RCC 7860 (cell line): Measurements from ENCODE around the gene BACE2.
"Not testable (repeated sequence)": the region's sequence is repeated elsewhere in the genome, so short reads cannot be mapped to it uniquely, and the experiment has no call there.

Experiments used
- DNase-seq: peaks from one replicate; pipeline ENCODE4 v3.0.0-alpha.2; 2015; ENCODE audit warnings: low spot score
- FAIRE-seq: peaks from 2 replicates; lab custom pipeline; 2012; peaks lifted over from hg19 to GRCh38; lab: Jason Lieb, UNC

The BACE2 gene

GRCh38 chr21:41232013-41232412 lies 64.1 kb downstream of the BACE2 start:
- no peak for FAIRE-seq
- no peak for DNase-seq

DNA sequence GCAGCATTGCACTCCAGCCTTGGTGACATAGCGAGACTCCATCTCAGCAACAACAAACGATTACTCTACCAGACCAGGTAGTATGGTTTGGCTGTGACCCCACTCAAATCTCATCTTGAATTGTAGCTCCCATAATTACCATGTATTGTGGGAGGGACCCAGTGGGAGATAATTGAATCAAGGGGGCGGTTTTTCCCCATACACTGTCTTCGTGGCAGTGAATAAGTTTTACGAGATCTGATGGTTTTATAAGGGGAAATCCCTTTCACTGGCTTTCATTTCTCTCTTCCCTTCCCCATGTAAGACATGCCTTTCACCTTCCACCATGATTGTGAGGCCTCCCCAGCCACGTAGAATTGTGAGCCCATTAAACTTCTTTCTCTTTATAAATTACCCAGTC lies 66.0 kb downstream of the BACE2 start:
- no peak for DNase-seq
- no peak for FAIRE-seq

DNA sequence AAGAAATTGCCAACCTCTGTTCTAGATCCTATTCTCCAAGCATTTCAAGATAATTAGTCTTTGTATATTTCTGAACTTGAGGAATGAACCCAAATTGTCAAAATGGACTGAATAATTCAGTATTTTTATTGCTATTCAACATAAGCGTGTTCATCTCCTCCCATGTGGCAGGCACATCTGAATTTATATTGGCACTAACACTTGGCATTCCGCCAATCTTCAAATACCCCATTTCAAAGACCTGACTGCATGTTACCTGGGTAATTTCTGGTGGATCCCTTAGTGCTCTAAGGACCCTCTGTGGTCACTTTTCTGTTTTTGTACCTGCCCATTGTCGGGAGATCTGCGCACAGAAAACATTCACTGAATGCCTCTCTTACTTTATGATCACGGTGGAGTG lies 66.6 kb downstream of the BACE2 start:
- FAIRE-seq (no peak), DNase-seq (no peak)

DNA sequence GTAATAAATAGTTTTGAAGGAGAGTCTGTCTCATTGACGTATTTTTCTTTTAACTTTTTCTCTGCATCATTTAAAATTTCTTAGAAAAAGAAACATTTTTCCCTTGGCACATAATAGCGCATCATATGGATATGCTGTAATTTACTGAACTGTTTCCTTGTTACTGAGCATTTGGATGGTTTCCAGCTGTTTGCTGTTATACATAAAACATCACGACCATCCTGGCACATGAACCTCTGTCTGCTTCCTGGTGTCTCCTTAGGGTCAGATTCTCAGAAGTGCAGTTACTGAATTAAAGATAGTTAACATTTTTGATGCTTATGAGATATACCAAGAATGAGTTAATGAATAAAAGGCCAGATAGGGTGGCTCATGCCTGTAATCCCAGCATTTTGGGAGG lies 67.2 kb downstream of the BACE2 start:
- DNase-seq: no peak
- no peak for FAIRE-seq

GRCh38 chr21:41236352-41236973 lies 68.5 kb downstream of the BACE2 start:
- DNase-seq: no peak
- no peak for FAIRE-seq

DNA sequence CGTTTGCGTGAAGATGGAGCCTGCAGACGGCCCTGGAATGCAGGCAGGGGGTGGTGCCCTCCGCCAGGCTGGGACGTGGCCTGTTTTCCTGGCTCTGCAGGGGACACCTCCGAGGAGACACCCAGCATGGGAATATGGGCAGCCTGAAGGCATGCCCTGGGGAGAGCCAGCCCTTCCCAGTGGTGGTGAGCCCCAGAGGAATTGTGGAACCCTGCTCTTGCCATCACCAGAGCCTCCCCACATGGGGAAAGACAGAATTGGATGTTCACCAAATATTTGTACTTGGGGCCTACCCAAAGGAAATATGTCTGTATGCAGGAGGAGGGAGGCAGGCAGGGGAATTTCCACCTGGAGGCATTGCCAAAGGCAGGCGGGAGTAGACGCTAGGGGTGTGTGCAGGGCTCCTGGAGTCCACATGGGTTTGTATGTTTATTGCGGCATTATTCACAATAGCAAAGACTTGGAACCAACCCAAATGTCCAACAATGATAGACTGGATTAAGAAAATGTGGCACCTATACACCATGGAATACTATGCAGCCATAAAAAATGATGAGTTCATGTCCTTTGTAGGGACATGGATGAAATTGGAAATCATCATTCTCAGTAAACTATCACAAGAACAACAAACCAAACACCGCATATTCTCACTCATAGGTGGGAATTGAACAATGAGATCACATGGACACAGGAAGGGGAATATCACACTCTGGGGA lies 70.3 kb downstream of the BACE2 start:
- DNase-seq, FAIRE-seq: not testable (repeated sequence)

DNA sequence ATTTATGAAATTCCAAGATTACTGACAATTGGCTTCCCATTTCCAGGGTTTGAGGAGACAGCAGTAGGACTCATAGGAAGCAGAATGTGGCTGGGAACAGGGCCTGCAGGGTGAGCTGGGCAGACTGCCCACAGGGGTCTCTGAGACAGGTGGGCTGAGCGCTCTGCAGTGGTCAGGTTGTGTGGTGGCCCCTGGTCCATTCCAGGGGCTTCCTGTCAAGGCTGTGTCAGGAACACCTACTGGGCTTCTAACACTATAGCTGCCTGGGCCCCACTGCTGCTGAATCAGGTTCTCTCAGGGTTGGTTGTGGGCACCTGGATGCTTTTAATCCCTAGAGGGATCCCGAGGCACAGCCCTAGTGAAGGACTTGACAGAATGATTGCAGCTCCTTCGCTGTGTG lies 72.1 kb downstream of the BACE2 start:
- DNase-seq (no peak), FAIRE-seq (no peak)

DNA sequence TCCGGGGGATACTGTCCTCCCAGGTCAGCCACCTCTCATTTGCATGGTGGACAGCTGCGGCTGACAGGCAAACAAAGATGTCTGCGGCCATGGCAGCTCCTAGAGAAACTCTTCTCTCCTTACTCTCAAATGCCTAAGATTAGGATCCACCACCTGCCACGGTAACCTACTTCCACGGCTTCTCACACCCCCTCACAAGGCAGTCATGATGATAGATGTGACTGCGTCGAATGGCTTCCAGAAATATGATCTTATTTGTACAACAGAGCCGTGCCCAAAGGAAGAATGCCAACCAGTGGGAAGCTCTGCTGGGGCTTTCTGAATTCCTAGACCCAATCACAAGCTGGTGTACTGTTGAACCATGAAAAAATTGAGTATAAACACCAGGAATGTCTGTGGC lies 73.4 kb downstream of the BACE2 start:
- no peak for FAIRE-seq
- DNase-seq: no peak

DNA sequence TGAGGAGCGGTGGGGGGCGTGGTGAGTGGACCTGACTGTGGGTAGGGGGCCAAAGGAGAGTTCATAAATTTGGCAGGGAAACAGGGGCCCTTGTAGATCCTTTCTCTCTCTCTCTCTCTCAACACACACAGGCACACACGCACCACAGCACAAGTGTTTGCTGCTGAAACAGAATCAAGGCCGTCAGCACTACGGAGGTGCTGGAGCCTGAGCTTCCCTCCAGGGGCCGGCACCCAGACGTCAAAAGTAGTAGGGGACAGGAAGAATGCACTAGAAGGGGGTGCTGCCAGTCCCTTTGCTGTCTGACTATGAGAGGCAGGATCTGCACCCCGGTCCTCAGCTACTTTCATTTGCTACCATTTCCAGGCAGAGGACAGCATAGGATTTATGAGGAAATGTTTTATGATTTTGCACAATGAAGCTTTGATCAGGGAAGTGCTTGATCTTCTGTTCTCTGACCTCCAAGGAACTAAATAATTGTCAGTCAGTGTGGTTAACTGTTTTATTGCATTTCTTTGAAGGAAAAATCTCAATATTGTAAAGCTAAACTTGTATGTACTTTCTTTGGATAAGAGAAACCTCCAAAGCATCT lies 74.4 kb downstream of the BACE2 start:
- FAIRE-seq (no peak), DNase-seq (no peak)

GRCh38 chr21:41243107-41243506 lies 75.1 kb downstream of the BACE2 start:
- FAIRE-seq: no peak
- no peak for DNase-seq

DNA sequence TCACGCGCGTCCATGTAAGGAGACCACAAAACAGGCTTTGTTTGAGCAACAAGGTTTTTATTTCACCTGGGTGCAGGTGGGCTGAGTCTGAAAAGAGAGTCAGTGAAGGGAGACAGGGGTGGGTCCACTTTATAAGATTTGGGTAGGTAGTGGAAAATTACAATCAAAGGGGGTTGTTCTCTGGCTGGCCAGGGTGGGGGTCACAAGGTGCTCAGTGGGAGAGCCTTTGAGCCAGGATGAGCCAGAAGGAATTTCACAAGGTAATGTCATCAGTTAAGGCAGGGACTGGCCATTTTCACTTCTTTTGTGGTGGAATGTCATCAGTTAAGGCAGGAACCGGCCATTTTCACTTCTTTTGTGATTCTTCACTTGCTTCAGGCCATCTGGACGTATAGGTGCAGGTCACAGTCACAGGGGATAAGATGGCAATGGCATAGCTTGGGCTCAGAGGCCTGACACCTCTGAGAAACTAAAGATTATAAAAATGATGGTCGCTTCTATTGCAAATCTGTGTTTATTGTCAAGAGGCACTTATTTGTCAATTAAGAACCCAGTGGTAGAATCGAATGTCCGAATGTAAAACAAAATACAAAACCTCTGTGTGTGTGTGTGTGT lies 76.4 kb downstream of the BACE2 start:
- DNase-seq, FAIRE-seq: not testable (repeated sequence)

- FAIRE-seq (no peak), DNase-seq (no peak)
Observed at GRCh38 chr21:41245509-41246135, 77.7 kb downstream of the BACE2 start.

- DNase-seq (no peak), FAIRE-seq (no peak)
Observed at GRCh38 chr21:41246808-41247207, 78.8 kb downstream of the BACE2 start.

DNA sequence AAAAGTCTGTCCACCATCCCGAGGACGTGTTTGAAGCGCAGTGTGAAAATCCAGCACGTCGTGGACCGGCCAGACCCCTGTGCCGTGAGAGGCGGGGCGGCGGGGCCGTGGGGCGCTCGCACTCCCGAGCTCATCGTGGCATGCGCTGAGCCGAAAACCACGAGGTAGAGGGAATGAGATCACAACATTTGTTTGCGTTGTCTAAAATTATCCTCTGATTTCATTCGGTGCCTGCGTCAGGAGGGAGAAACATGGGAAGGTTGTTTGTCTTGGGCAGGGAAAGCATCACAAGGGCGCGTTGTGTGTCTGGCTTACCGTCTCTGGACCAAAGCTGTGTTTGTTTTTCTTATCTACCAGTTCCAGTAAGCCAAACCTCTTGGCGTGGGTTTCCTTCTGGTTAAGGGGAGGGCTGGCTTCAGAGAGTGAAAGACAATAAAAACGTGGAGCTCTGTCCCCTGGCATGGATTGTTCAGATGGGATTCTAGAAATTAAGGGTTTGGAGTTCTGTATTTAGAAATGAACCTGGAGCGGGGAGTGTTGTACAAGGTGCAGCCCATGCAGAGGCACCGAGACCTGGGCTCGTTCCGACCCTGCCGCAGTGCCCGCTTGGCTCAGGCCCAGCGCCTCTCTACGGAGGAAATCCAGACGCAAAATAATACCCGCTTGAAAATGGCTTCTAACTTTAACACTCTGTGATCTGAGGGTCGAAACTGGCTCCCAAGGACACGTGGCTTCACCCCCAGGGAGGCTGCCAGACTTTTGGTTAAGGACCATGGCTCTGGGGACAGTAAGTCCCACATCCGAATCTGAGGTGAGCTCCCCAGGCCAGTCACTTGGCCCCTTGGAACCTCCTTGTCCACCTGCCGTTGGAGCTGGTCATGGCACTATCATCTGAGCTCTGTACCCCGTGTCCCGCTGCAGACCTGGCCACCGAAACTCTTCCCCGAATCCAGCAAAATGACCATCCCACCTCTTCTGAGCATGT lies 79.9 kb downstream of the BACE2 start:
- DNase-seq (no peak), FAIRE-seq (no peak)

- FAIRE-seq (no peak), DNase-seq (no peak)
Observed at GRCh38 chr21:41249476-41249875, 81.5 kb downstream of the BACE2 start.

GRCh38 chr21:41250519-41250918 lies 82.6 kb downstream of the BACE2 start:
- DNase-seq: no peak
- no peak for FAIRE-seq

DNA sequence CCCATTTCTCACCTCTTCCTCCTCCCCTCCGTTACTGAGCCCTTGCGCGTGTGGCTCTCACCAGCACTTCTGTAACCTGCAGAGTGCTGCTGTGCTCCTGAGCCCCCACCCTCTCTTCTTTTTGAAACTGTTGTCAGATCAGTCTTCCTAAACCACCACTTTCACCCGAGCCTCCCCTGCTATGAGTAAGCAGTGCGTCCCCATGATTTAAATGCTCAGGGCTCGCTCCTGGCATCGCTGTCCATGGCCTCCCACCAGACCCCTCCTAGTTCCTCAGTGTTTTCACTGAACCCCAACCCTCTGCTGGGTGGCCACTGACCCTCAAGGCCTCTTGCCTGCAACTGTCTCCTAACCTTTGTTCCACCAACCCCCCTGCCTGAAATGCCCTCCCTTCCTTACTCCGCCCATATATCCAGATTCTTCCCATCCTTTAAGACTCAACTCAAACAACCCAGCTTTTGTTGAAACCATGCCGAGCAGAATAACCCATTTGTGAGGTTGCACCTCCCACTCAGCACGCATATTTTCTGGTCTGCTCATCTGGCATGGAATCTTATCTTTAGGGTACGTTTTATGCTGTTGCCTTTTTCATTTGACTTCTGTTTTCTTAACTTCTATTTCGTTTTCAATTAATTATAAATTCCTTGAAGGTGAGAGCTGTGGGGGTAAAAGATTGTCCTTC lies 84.1 kb downstream of the BACE2 start:
- no peak for FAIRE-seq
- no peak for DNase-seq

- no peak for FAIRE-seq
- no peak for DNase-seq
Observed at GRCh38 chr21:41254090-41254700, 86.2 kb downstream of the BACE2 start.

GRCh38 chr21:41255190-41255589 lies 87.2 kb downstream of the BACE2 start:
- FAIRE-seq (no peak), DNase-seq (no peak)
